ENCODE measurements around the gene FNTB. TPM values are rescaled to one million over a fixed set of nuclear protein-coding genes. Genes with fewer than 3 reads are reported as not detected.

The FNTB gene
- total and polyA plus RNA-seq, 5 experiments from 2014 or later = 2.0 to 9.9 (median 7.7) TPM

- POLR2A ChIA-PET = no interaction called here
- Mint-ChIP-seq H3K27ac (no peak overlapping the region), H3K27me3 (no peaks in the 10 kb centered on the region), H3K36me3 (peaks cover 9 to 66% (median 12%) of the 10 kb centered on the region in 3 donors), H3K4me1 (peaks cover 0 to 2% (median 0%) of the 10 kb centered on the region in 4 donors), H3K9me3 (no peaks in the 10 kb centered on the region), H3K4me3 (no peak overlapping the region)
- no peak for DNase-seq
- ATAC-seq = no peak
These were observed 47.3 kb downstream of the FNTB start for GRCh38 chr14:65034021-65034420.

GRCh38 chr14:65035049-65035448, 48.4 kb downstream of the FNTB start:
- H3K36me3 Mint-ChIP-seq = peaks cover 4 to 59% (median 12%) of the 10 kb centered on the region in 3 donors
- ATAC-seq (no peak), DNase-seq (no peak)
- no peak overlapping the region for H3K4me3 Mint-ChIP-seq
- POLR2A ChIA-PET = no interaction called here
- H3K4me1 Mint-ChIP-seq = peaks cover 0 to 2% (median 0%) of the 10 kb centered on the region in 4 donors
- H3K27ac Mint-ChIP-seq = no peak overlapping the region
- H3K9me3 Mint-ChIP-seq = no peaks in the 10 kb centered on the region
- no peaks in the 10 kb centered on the region for H3K27me3 Mint-ChIP-seq

- no peaks in the 10 kb centered on the region for H3K27me3 Mint-ChIP-seq
- POLR2A ChIA-PET = no interaction called here
- peaks cover 11 to 54% (median 12%) of the 10 kb centered on the region in 3 donors for H3K36me3 Mint-ChIP-seq
- H3K4me3 Mint-ChIP-seq = no peak overlapping the region
- no peak for ATAC-seq
- DNase-seq = no peak
- H3K4me1 Mint-ChIP-seq = peaks cover 2 to 12% (median 4%) of the 10 kb centered on the region in 4 donors
- no peaks in the 10 kb centered on the region for H3K9me3 Mint-ChIP-seq
- H3K27ac Mint-ChIP-seq = no peak overlapping the region
These were observed 52.3 kb downstream of the FNTB start for GRCh38 chr14:65038966-65039365.

GRCh38 chr14:65040666-65041433, 54.2 kb downstream of the FNTB start:
- H3K27me3 Mint-ChIP-seq = no peaks in the 10 kb centered on the region
- H3K4me1 Mint-ChIP-seq = peaks cover 2 to 24% (median 11%) of the 10 kb centered on the region in 4 donors
- POLR2A ChIA-PET = interaction anchor here (0.6 kb wide), 1 partner anchor 822 kb away, joined by 3 read pairs; no protein-coding TSS in a partner anchor
- ATAC-seq = no peak
- H3K4me3 Mint-ChIP-seq = no peak overlapping the region
- H3K36me3 Mint-ChIP-seq = peaks cover 4 to 52% (median 12%) of the 10 kb centered on the region in 3 donors
- H3K9me3 Mint-ChIP-seq = no peaks in the 10 kb centered on the region
- H3K27ac Mint-ChIP-seq = peak overlapping the region in 1 of 10 donors; percentile 5
- DNase-seq = no peak

GRCh38 chr14:65041434-65041915, 54.8 kb downstream of the FNTB start:
- Mint-ChIP-seq H3K27ac (peak overlapping the region in 2 of 10 donors; percentile 5 to 13), H3K36me3 (peaks cover 4 to 54% (median 12%) of the 10 kb centered on the region in 3 donors), H3K4me3 (no peak overlapping the region), H3K9me3 (no peaks in the 10 kb centered on the region), H3K4me1 (peaks cover 2 to 24% (median 11%) of the 10 kb centered on the region in 4 donors), H3K27me3 (no peaks in the 10 kb centered on the region)
- DNase-seq (no peak), ATAC-seq (no peak)
- POLR2A ChIA-PET = no interaction called here

- no peak for DNase-seq
- H3K9me3 Mint-ChIP-seq = no peaks in the 10 kb centered on the region
- no peak overlapping the region for H3K4me3 Mint-ChIP-seq
- no peak for ATAC-seq
- peak overlapping the region in 2 of 10 donors; percentile 29 to 37 for H3K27ac Mint-ChIP-seq
- H3K4me1 Mint-ChIP-seq = peaks cover 2 to 26% (median 13%) of the 10 kb centered on the region in 4 donors
- POLR2A ChIA-PET = interaction anchor here (0.6 kb wide), 1 partner anchor 9 kb away, joined by 3 read pairs; no protein-coding TSS in a partner anchor
- no peaks in the 10 kb centered on the region for H3K27me3 Mint-ChIP-seq
- peaks cover 4 to 55% (median 12%) of the 10 kb centered on the region in 3 donors for H3K36me3 Mint-ChIP-seq
These were observed 55.6 kb downstream of the FNTB start for GRCh38 chr14:65042296-65042695.

GRCh38 chr14:65042731-65043372, 56.2 kb downstream of the FNTB start:
- no peaks in the 10 kb centered on the region for H3K27me3 Mint-ChIP-seq
- peak overlapping the region in 3 of 10 donors; percentile 29 to 81 (median 37) for H3K27ac Mint-ChIP-seq
- DNase-seq = no peak
- POLR2A ChIA-PET = interaction anchor here (0.6 kb wide), 1 partner anchor 8 kb away, joined by 3 read pairs; no protein-coding TSS in a partner anchor
- peaks cover 4 to 58% (median 13%) of the 10 kb centered on the region in 3 donors for H3K36me3 Mint-ChIP-seq
- peaks cover 4 to 31% (median 17%) of the 10 kb centered on the region in 4 donors for H3K4me1 Mint-ChIP-seq
- no peaks in the 10 kb centered on the region for H3K9me3 Mint-ChIP-seq
- no peak for ATAC-seq
- H3K4me3 Mint-ChIP-seq = no peak overlapping the region

- DNase-seq (no peak), ATAC-seq (no peak)
- peaks cover 4 to 31% (median 17%) of the 10 kb centered on the region in 4 donors for H3K4me1 Mint-ChIP-seq
- peak overlapping the region in 7 of 10 donors; percentile 56 to 82 (median 66) for H3K27ac Mint-ChIP-seq
- no peaks in the 10 kb centered on the region for H3K9me3 Mint-ChIP-seq
- H3K27me3 Mint-ChIP-seq = no peaks in the 10 kb centered on the region
- POLR2A ChIA-PET = no interaction called here
- H3K4me3 Mint-ChIP-seq = no peak overlapping the region
- H3K36me3 Mint-ChIP-seq = peaks cover 4 to 60% (median 13%) of the 10 kb centered on the region in 3 donors
These were observed 57.3 kb downstream of the FNTB start for GRCh38 chr14:65043893-65044595.

GRCh38 chr14:65044596-65044959, 57.9 kb downstream of the FNTB start:
- peak in 1 of 10 donors; percentile 13 for DNase-seq
- no peaks in the 10 kb centered on the region for H3K27me3 Mint-ChIP-seq
- no peak for ATAC-seq
- peaks cover 4 to 31% (median 17%) of the 10 kb centered on the region in 4 donors for H3K4me1 Mint-ChIP-seq
- POLR2A ChIA-PET = no interaction called here
- H3K27ac Mint-ChIP-seq = peak overlapping the region in 9 of 10 donors; percentile 19 to 82 (median 64)
- peak overlapping the region in 1 of 10 donors; percentile 33 for H3K4me3 Mint-ChIP-seq
- H3K36me3 Mint-ChIP-seq = peaks cover 4 to 60% (median 13%) of the 10 kb centered on the region in 3 donors
- H3K9me3 Mint-ChIP-seq = no peaks in the 10 kb centered on the region

GRCh38 chr14:65045006-65045405, 58.3 kb downstream of the FNTB start:
- Mint-ChIP-seq H3K27me3 (no peaks in the 10 kb centered on the region), H3K4me1 (peaks cover 4 to 31% (median 17%) of the 10 kb centered on the region in 4 donors), H3K27ac (peak overlapping the region in 3 of 10 donors; percentile 33 to 65 (median 39)), H3K36me3 (peaks cover 4 to 60% (median 13%) of the 10 kb centered on the region in 3 donors), H3K4me3 (no peak overlapping the region), H3K9me3 (no peaks in the 10 kb centered on the region)
- ATAC-seq = no peak
- POLR2A ChIA-PET = no interaction called here
- no peak for DNase-seq

GRCh38 chr14:65045709-65046108, 59.0 kb downstream of the FNTB start:
- POLR2A ChIA-PET = no interaction called here
- Mint-ChIP-seq H3K9me3 (no peaks in the 10 kb centered on the region), H3K4me3 (no peak overlapping the region), H3K27ac (peak overlapping the region in 1 of 10 donors; percentile 31), H3K36me3 (peaks cover 4 to 56% (median 9%) of the 10 kb centered on the region in 3 donors), H3K27me3 (no peaks in the 10 kb centered on the region), H3K4me1 (peaks cover 4 to 31% (median 17%) of the 10 kb centered on the region in 4 donors)
- DNase-seq = no peak
- ATAC-seq = no peak

GRCh38 chr14:65052832-65053231, 66.1 kb downstream of the FNTB start:
- no peak overlapping the region for H3K4me3 Mint-ChIP-seq
- POLR2A ChIA-PET = interaction anchor here (1.0 kb wide), 1 partner anchor 11 kb away, joined by 3 read pairs; no protein-coding TSS in a partner anchor
- peak overlapping the region in 8 of 10 donors; percentile 28 to 83 (median 72) for H3K27ac Mint-ChIP-seq
- DNase-seq = no peak
- H3K4me1 Mint-ChIP-seq = peaks cover 2 to 6% (median 3%) of the 10 kb centered on the region in 4 donors
- no peaks in the 10 kb centered on the region for H3K27me3 Mint-ChIP-seq
- H3K9me3 Mint-ChIP-seq = no peaks in the 10 kb centered on the region
- ATAC-seq = no peak
- H3K36me3 Mint-ChIP-seq = peaks cover 0 to 45% (median 6%) of the 10 kb centered on the region in 3 donors

Data from naive thymus-derived CD8-positive, alpha-beta T cell (primary cell).